GM04503 (cell line): ENCODE measurements around the gene SMAP2.

Source experiments
- DNase-seq: peaks from one replicate; pipeline ENCODE4 v3.0.0-alpha.2; 2012; ENCODE audit warnings: low read depth

Gene SMAP2

GRCh38 chr1:40390857-40391256 is 17.3 kb downstream of the SMAP2 start:
- no peak for DNase-seq

- DNase-seq, result no peak
These were observed 18.2 kb downstream of the SMAP2 start for GRCh38 chr1:40391688-40392145.

- DNase-seq, result peak; percentile 89
These were observed 18.7 kb downstream of the SMAP2 start for GRCh38 chr1:40392221-40392620.

GRCh38 chr1:40393173-40393572 is 19.6 kb downstream of the SMAP2 start:
- DNase-seq, result no peak

- DNase-seq, result no peak
These were observed 21.1 kb downstream of the SMAP2 start for GRCh38 chr1:40394491-40395172.

GRCh38 chr1:40395190-40396175 is 22.0 kb downstream of the SMAP2 start:
- DNase-seq, result no peak

- no peak for DNase-seq
These were observed 22.9 kb downstream of the SMAP2 start for GRCh38 chr1:40396420-40396819.

- DNase-seq, result no peak
These were observed 23.7 kb downstream of the SMAP2 start for GRCh38 chr1:40397258-40397657.

GRCh38 chr1:40399984-40400704 is 26.6 kb downstream of the SMAP2 start:
- DNase-seq, result no peak

- no peak for DNase-seq
These were observed 28.1 kb downstream of the SMAP2 start for GRCh38 chr1:40401473-40402201.

GRCh38 chr1:40404670-40405462 is 31.3 kb downstream of the SMAP2 start:
- DNase-seq, result no peak

GRCh38 chr1:40405812-40406211 is 32.3 kb downstream of the SMAP2 start:
- no peak for DNase-seq

GRCh38 chr1:40407453-40407852 is 33.9 kb downstream of the SMAP2 start:
- DNase-seq, result no peak

- no peak for DNase-seq
These were observed 35.9 kb downstream of the SMAP2 start for GRCh38 chr1:40409467-40409866.

GRCh38 chr1:40411294-40411693 is 37.8 kb downstream of the SMAP2 start:
- no peak for DNase-seq

GRCh38 chr1:40411843-40412242 is 38.3 kb downstream of the SMAP2 start:
- DNase-seq, result no peak

GRCh38 chr1:40413527-40414252 is 40.2 kb downstream of the SMAP2 start:
- no peak for DNase-seq

- no peak for DNase-seq
These were observed 40.8 kb downstream of the SMAP2 start for GRCh38 chr1:40414331-40414730.

- DNase-seq, result no peak
These were observed 43.2 kb downstream of the SMAP2 start for GRCh38 chr1:40416709-40417108.
